ENCODE measurements around the gene POLR1A.

- TF ChIP-seq CTCF (conservative IDR thresholded peaks at IDR 0.05), result no peak
- TF ChIP-seq EZH2 (IDR thresholded peaks at IDR 0.05; ENCODE audit: low read depth), result no peak
Observed at GRCh38 chr2:86062043-86062442, 43.6 kb downstream of the POLR1A start.

Measured in PC-9 (cell line).